GM19240 (cell line): ENCODE measurements around the gene TRMU.
A peak's percentile ranks its signal among the peaks of the same experiment; 100 is the strongest.

ENCODE experiments used
- DNase-seq: peaks from one replicate; pipeline ENCODE4 v3.0.0; 2011; ENCODE audit warnings: low spot score; ENCODE audit not compliant: insufficient read length

Gene TRMU

GRCh38 chr22:46355369-46355995 lies 20.0 kb downstream of the TRMU start:
- DNase-seq, result peak; percentile 55

- no peak for DNase-seq
These were observed 20.5 kb downstream of the TRMU start for GRCh38 chr22:46355996-46356471.

GRCh38 chr22:46356496-46357480 lies 21.3 kb downstream of the TRMU start:
- no peak for DNase-seq

GRCh38 chr22:46357711-46358520 lies 22.4 kb downstream of the TRMU start:
- no peak for DNase-seq

- no peak for DNase-seq
These were observed 23.3 kb downstream of the TRMU start for GRCh38 chr22:46358766-46359165.

GRCh38 chr22:46359362-46359761 lies 23.8 kb downstream of the TRMU start:
- no peak for DNase-seq

- no peak for DNase-seq
These were observed 24.6 kb downstream of the TRMU start for GRCh38 chr22:46360097-46360496.

- no peak for DNase-seq
These were observed 25.4 kb downstream of the TRMU start for GRCh38 chr22:46360891-46361290.

- no peak for DNase-seq
These were observed 26.3 kb downstream of the TRMU start for GRCh38 chr22:46361826-46362202.

- DNase-seq, result no peak
These were observed 26.9 kb downstream of the TRMU start for GRCh38 chr22:46362203-46362933.

- no peak for DNase-seq
These were observed 27.5 kb downstream of the TRMU start for GRCh38 chr22:46362934-46363515.

GRCh38 chr22:46363611-46364321 lies 28.3 kb downstream of the TRMU start:
- no peak for DNase-seq

- no peak for DNase-seq
These were observed 29.0 kb downstream of the TRMU start for GRCh38 chr22:46364341-46365165.

GRCh38 chr22:46365166-46365624 lies 29.7 kb downstream of the TRMU start:
- no peak for DNase-seq

- no peak for DNase-seq
These were observed 30.8 kb downstream of the TRMU start for GRCh38 chr22:46366327-46366731.

- no peak for DNase-seq
These were observed 31.5 kb downstream of the TRMU start for GRCh38 chr22:46366801-46367706.

GRCh38 chr22:46367707-46368191 lies 32.2 kb downstream of the TRMU start:
- peak; percentile 88 for DNase-seq

GRCh38 chr22:46368422-46368821 lies 32.9 kb downstream of the TRMU start:
- DNase-seq, result no peak
